HepG2 (cell line): Measurements from ENCODE around the gene UNC13D. TPM values are rescaled to one million over a fixed set of nuclear protein-coding genes. Genes with fewer than 3 reads are reported as not detected.

Source experiments
- ATAC-seq: fragments of 200-7000 bp; cut with Tn5 transposase; 3 replicates; pipeline ENCODE4 v1.9.1; 2020; ENCODE audit warnings: mild to moderate bottlenecking, moderate library complexity
- BruUV-seq: library from RNA; stranded (reverse); fragments of 400-500 nt; replicated peaks from 2 replicates; lab custom pipeline; 2021; lab: Mats Ljungman, UMichigan
- CTCF ChIA-PET: fragments of 300-600 bp; formaldehyde crosslinking; extraction: SDS; loops from one replicate; lab custom pipeline; 2021; ENCODE audit warnings: low total read pairs, inconsistent platforms, low intra/inter-chr PET ratio; lab: Yijun Ruan, JAX
- POLR2A ChIA-PET: fragments of 350-600 bp; sonication (Branson Sonifier 250); formaldehyde crosslinking; loops from one replicate; lab custom pipeline; 2020; ENCODE audit warnings: antibody characterized with exemption, inconsistent platforms; lab: Yijun Ruan, JAX
- DNase-seq: peaks from one replicate; pipeline ENCODE4 v3.0.0-alpha.2; 2015; ENCODE audit warnings: low spot score
- FAIRE-seq: peaks from 3 replicates; lab custom pipeline; 2011; peaks lifted over from hg19 to GRCh38; lab: Jason Lieb, UNC
- H2AFZ ChIP-seq: one replicate; pipeline ENCODE4 v1.6.1; 2011; ENCODE audit warnings: low read length, inconsistent platforms
- H3K27ac ChIP-seq: fragments of 300-600 bp; 3 replicates; pipeline ENCODE4 v1.8.0; 2011; ENCODE audit warnings: mixed run types, mild to moderate bottlenecking, mixed read lengths, low read length, inconsistent platforms; ENCODE audit not compliant: insufficient read depth; ENCODE audit errors: extremely low read length
- H3K27me3 ChIP-seq, 2 experiments: fragments of 200-600 bp in 1 of 2; 2 replicates in 1 of 2; 3 replicates in 1 of 2; pipeline versions ENCODE4 v1.6.0 to v1.8.0; 2011; ENCODE audit warnings: low read length in 2 of 2, mild to moderate bottlenecking in 2 of 2, moderate library complexity in 2 of 2, inconsistent platforms in 1 of 2; ENCODE audit not compliant: insufficient read depth in 2 of 2, control insufficient read depth in 1 of 2
- H3K36me3 ChIP-seq, 2 experiments: fragments of 200-600 bp in 1 of 2; replicated peaks in 1 of 2; 2 replicates in 1 of 2; 3 replicates in 1 of 2; pipeline versions ENCODE4 v1.5.1 to v1.8.0; 2011; ENCODE audit warnings: low read length in 2 of 2, inconsistent platforms in 1 of 2; ENCODE audit not compliant: insufficient read depth in 2 of 2, control insufficient read depth in 1 of 2
- H3K4me1 ChIP-seq: 2 replicates; pipeline ENCODE4 v1.5.1; 2012; ENCODE audit warnings: low read length, inconsistent platforms; ENCODE audit not compliant: insufficient read depth
- H3K4me2 ChIP-seq: 2 replicates; pipeline ENCODE4 v1.6.0; 2011; ENCODE audit warnings: low read depth, low read length, inconsistent platforms
- H3K4me3 ChIP-seq, 3 experiments: fragments of 200-600 bp in 1 of 3; sonication (generic), shearing (Covaris generic) in 1 of 3; replicated peaks in 1 of 3; 2 replicates each; pipeline ENCODE4 v1.5.1; 2011 to 2016; ENCODE audit warnings: low read length in 3 of 3, inconsistent platforms in 2 of 3, low read depth in 2 of 3, mild to moderate bottlenecking in 2 of 3, control low read depth in 1 of 3, mixed read lengths in 1 of 3; ENCODE audit not compliant: insufficient read depth in 1 of 3
- H3K79me2 ChIP-seq: one replicate; pipeline ENCODE4 v1.6.1; 2011; ENCODE audit warnings: low read length, inconsistent platforms; ENCODE audit not compliant: insufficient read depth
- H3K9ac ChIP-seq: 2 replicates; pipeline ENCODE4 v1.6.0; 2011; ENCODE audit warnings: mild to moderate bottlenecking, low read depth, low read length, inconsistent platforms; ENCODE audit not compliant: insufficient read depth
- H3K9me3 ChIP-seq: 2 replicates; pipeline ENCODE4 v1.5.1; 2012; ENCODE audit warnings: mild to moderate bottlenecking, low read length
- H4K20me1 ChIP-seq: 2 replicates; pipeline ENCODE4 v1.6.0; 2011; ENCODE audit warnings: inconsistent platforms, mild to moderate bottlenecking, low read length, moderate library complexity; ENCODE audit not compliant: insufficient read depth
- ASH2L ChIP-seq: fragments of 300-600, 200-600 bp; sonication (generic); IDR thresholded peaks from 2 replicates; pipeline ENCODE4 v1.7.0; 2017; ENCODE audit warnings: low read depth, mild to moderate bottlenecking, moderate library complexity, mixed read lengths, low read length; ENCODE audit not compliant: insufficient read length
- CHD4 ChIP-seq: fragments of 200-600 bp; sonication (generic); IDR thresholded peaks from 2 replicates; pipeline ENCODE4 v1.7.0; 2017; ENCODE audit warnings: mild to moderate bottlenecking, low read length, borderline replicate concordance
- HNF4G ChIP-seq, 2 experiments: sonication (generic) in 1 of 2; formaldehyde crosslinking in 1 of 2; IDR thresholded peaks; 2 replicates each; pipeline versions ENCODE4 v1.4.0 to v1.6.1; 2011 to 2020; ENCODE audit warnings: borderline replicate concordance in 2 of 2, low read depth in 2 of 2, mild to moderate bottlenecking in 2 of 2, low read length in 1 of 2, missing genetic modification reagents in 1 of 2, moderate library complexity in 1 of 2
- NFE2L1 ChIP-seq: sonication (generic); formaldehyde crosslinking; IDR thresholded peaks from 2 replicates; pipeline ENCODE4 v1.4.0; 2020; ENCODE audit warnings: missing genetic modification reagents, mild to moderate bottlenecking, borderline replicate concordance
- NFYB ChIP-seq: sonication (generic); formaldehyde crosslinking; IDR thresholded peaks from 2 replicates; pipeline ENCODE4 v1.4.0; 2020; ENCODE audit warnings: missing genetic modification reagents
- RXRA ChIP-seq: sonication (generic); formaldehyde crosslinking; IDR thresholded peaks from 2 replicates; pipeline ENCODE4 v1.5.1; 2020; ENCODE audit warnings: missing genetic modification reagents
- TBP ChIP-seq: sonication (generic); formaldehyde crosslinking; IDR thresholded peaks from 2 replicates; pipeline ENCODE4 v1.5.0; 2020; ENCODE audit warnings: missing genetic modification reagents
- ZFP41 ChIP-seq: sonication (generic); formaldehyde crosslinking; IDR thresholded peaks from 2 replicates; pipeline ENCODE4 v1.4.0; 2020; ENCODE audit warnings: mild to moderate bottlenecking, missing genetic modification reagents, borderline replicate concordance
- ZNF3 ChIP-seq: IDR thresholded peaks from 2 replicates; pipeline ENCODE4 v1.7.0; 2017; ENCODE audit warnings: inconsistent platforms
- ZNF337 ChIP-seq: sonication (generic); formaldehyde crosslinking; IDR thresholded peaks from 2 replicates; pipeline ENCODE4 v1.5.1; 2020; ENCODE audit warnings: missing genetic modification reagents, low read depth, mild to moderate bottlenecking, borderline replicate concordance
- ZSCAN20 ChIP-seq: sonication (generic); formaldehyde crosslinking; IDR thresholded peaks from 2 replicates; pipeline ENCODE4 v1.4.0; 2020; ENCODE audit warnings: missing genetic modification reagents, mild to moderate bottlenecking, borderline replicate concordance
- WGBS: methylation state at CpG from one replicate; pipeline ENCODE4 v1.1.6; 2017; ENCODE audit warnings: low lambda C conversion rate; 5-methylcytosine and 5-hydroxymethylcytosine counted together
- in situ Hi-C: cut with HindIII; loops from 2 replicates; pipeline ENCODE4 v1.10.0; 2017; ENCODE audit warnings: low pct_unique_long_range_greater_than_20kb; ENCODE audit not compliant: extremely low pct_ligation_motif_present
- intact Hi-C: fragments of 100-400 bp; cut with micrococcal nuclease; formaldehyde crosslinking; loops from one replicate; pipeline ENCODE4 v1.10.0; 2022; ENCODE audit not compliant: unreplicated experiment
- polyA plus RNA-seq, 8 experiments: library from polyadenylated mRNA; depleted of rRNA in 3 of 8; stranded (reverse) in 7 of 8; unstranded in 1 of 8; fragments of >200 nt; fragmentation: Illumina TruSeq in 4 of 8; extraction: Trizol in 4 of 8; gene quantifications; 2 replicates each; pipeline versions ENCODE4 v1.2.1 to v1.2.3, GENCODE V29; 2011 to 2016; ENCODE audit warnings: low read depth in 4 of 8, missing spikeins in 1 of 8, mixed read lengths in 1 of 8; ENCODE audit not compliant: insufficient read depth in 1 of 8
- total RNA-seq, 5 experiments: library from RNA; depleted of rRNA; stranded (reverse); fragments of >200 nt; fragmentation: Illumina TruSeq; extraction: Trizol; gene quantifications; 2 replicates each; pipeline ENCODE4 v1.2.3, GENCODE V29; 2016; ENCODE audit warnings: low read depth in 1 of 5
- TF ChIP-seq, protein P1 (sequence below): sonication (generic); formaldehyde crosslinking; conservative IDR thresholded peaks from 2 replicates; pipeline ENCODE4 v1.8.0; 2022; ENCODE audit warnings: mild to moderate bottlenecking, moderate library complexity, missing genetic modification reagents
- TF ChIP-seq, protein P2 (sequence below): sonication (generic); formaldehyde crosslinking; IDR thresholded peaks from 2 replicates; pipeline ENCODE4 v1.4.0; 2020; ENCODE audit warnings: missing genetic modification reagents
- TF ChIP-seq, protein P3 (sequence below): sonication (generic); formaldehyde crosslinking; IDR thresholded peaks from 2 replicates; pipeline ENCODE4 v1.5.1; 2020; ENCODE audit warnings: missing genetic modification reagents, mild to moderate bottlenecking, borderline replicate concordance
- TF ChIP-seq, protein P4 (sequence below): sonication (generic); formaldehyde crosslinking; IDR thresholded peaks from 2 replicates; pipeline ENCODE4 v1.5.0; 2020; ENCODE audit warnings: missing genetic modification reagents

UNC13D gene
- total and polyA plus RNA-seq, 2 of the 13 experiments (the other 11 are each of a cell fraction or from before 2014, with no cell fraction given), result 29.7 to 42.7 TPM

DNA sequence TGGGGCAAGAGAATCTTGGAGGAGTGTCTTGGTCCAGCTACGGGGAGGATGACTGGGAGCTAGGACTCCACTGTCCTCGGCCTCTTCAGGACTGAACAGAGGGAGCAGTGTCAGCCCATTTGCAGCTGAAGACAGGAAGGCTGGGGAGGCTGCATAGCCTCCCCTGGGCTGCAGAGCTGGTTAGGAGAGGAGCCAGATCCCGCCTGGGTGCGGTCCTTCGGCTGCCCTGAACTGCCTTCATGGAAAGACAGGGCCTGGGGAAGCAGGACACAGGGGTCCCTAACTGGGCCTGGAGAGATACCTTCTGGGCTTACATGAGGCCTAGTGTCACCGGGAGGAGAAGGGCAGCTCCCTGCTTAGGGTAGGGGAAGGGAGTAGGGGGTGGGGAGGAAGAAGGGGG is 26.6 kb downstream of the UNC13D start:
- no peak overlapping the region for H2AFZ ChIP-seq
- peaks cover 60 to 93% of the 10 kb centered on the region in 2 experiments for H3K36me3 ChIP-seq
- CTCF ChIA-PET, result no interaction called here
- TF ChIP-seq HNF4G (IDR thresholded peaks at IDR 0.05; ENCODE audit: borderline replicate concordance, low read depth, low read length), result no peak
- no peak for TF ChIP-seq HNF4G (CRISPR knock-in tag; IDR thresholded peaks at IDR 0.05; ENCODE audit: borderline replicate concordance, low read depth)
- TF ChIP-seq ZNF3 (CRISPR knock-in tag), result no peak
- TF ChIP-seq, protein P1, sequence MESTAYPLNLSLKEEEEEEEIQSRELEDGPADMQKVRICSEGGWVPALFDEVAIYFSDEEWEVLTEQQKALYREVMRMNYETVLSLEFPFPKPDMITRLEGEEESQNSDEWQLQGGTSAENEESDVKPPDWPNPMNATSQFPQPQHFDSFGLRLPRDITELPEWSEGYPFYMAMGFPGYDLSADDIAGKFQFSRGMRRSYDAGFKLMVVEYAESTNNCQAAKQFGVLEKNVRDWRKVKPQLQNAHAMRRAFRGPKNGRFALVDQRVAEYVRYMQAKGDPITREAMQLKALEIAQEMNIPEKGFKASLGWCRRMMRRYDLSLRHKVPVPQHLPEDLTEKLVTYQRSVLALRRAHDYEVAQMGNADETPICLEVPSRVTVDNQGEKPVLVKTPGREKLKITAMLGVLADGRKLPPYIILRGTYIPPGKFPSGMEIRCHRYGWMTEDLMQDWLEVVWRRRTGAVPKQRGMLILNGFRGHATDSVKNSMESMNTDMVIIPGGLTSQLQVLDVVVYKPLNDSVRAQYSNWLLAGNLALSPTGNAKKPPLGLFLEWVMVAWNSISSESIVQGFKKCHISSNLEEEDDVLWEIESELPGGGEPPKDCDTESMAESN, result no peak
- no peak for TF ChIP-seq ZFP41 (CRISPR knock-in tag)
- TF ChIP-seq, protein P2, sequence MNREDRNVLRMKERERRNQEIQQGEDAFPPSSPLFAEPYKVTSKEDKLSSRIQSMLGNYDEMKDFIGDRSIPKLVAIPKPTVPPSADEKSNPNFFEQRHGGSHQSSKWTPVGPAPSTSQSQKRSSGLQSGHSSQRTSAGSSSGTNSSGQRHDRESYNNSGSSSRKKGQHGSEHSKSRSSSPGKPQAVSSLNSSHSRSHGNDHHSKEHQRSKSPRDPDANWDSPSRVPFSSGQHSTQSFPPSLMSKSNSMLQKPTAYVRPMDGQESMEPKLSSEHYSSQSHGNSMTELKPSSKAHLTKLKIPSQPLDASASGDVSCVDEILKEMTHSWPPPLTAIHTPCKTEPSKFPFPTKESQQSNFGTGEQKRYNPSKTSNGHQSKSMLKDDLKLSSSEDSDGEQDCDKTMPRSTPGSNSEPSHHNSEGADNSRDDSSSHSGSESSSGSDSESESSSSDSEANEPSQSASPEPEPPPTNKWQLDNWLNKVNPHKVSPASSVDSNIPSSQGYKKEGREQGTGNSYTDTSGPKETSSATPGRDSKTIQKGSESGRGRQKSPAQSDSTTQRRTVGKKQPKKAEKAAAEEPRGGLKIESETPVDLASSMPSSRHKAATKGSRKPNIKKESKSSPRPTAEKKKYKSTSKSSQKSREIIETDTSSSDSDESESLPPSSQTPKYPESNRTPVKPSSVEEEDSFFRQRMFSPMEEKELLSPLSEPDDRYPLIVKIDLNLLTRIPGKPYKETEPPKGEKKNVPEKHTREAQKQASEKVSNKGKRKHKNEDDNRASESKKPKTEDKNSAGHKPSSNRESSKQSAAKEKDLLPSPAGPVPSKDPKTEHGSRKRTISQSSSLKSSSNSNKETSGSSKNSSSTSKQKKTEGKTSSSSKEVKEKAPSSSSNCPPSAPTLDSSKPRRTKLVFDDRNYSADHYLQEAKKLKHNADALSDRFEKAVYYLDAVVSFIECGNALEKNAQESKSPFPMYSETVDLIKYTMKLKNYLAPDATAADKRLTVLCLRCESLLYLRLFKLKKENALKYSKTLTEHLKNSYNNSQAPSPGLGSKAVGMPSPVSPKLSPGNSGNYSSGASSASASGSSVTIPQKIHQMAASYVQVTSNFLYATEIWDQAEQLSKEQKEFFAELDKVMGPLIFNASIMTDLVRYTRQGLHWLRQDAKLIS (CRISPR knock-in tag), result no peak
- TF ChIP-seq ZSCAN20, result no peak
- no peak for TF ChIP-seq NFYB
- no peak for TF ChIP-seq ZNF337
- TF ChIP-seq ASH2L, result no peak
- TF ChIP-seq RXRA (CRISPR knock-in tag), result no peak
- TF ChIP-seq NFE2L1 (CRISPR knock-in tag), result no peak
- TF ChIP-seq, protein P3, sequence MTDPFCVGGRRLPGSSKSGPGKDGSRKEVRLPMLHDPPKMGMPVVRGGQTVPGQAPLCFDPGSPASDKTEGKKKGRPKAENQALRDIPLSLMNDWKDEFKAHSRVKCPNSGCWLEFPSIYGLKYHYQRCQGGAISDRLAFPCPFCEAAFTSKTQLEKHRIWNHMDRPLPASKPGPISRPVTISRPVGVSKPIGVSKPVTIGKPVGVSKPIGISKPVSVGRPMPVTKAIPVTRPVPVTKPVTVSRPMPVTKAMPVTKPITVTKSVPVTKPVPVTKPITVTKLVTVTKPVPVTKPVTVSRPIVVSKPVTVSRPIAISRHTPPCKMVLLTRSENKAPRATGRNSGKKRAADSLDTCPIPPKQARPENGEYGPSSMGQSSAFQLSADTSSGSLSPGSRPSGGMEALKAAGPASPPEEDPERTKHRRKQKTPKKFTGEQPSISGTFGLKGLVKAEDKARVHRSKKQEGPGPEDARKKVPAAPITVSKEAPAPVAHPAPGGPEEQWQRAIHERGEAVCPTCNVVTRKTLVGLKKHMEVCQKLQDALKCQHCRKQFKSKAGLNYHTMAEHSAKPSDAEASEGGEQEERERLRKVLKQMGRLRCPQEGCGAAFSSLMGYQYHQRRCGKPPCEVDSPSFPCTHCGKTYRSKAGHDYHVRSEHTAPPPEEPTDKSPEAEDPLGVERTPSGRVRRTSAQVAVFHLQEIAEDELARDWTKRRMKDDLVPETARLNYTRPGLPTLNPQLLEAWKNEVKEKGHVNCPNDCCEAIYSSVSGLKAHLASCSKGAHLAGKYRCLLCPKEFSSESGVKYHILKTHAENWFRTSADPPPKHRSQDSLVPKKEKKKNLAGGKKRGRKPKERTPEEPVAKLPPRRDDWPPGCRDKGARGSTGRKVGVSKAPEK (CRISPR knock-in tag), result no peak
- TF ChIP-seq CHD4, result no peak
- TF ChIP-seq, protein P4, sequence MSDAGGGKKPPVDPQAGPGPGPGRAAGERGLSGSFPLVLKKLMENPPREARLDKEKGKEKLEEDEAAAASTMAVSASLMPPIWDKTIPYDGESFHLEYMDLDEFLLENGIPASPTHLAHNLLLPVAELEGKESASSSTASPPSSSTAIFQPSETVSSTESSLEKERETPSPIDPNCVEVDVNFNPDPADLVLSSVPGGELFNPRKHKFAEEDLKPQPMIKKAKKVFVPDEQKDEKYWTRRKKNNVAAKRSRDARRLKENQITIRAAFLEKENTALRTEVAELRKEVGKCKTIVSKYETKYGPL (CRISPR knock-in tag), result no peak
- TF ChIP-seq TBP (CRISPR knock-in tag), result no peak

More for the DNA sequence above, 26.6 kb downstream of the UNC13D start:
- Histone ChIP-seq H3K4me3 (no peak overlapping the region), H3K27me3 (no peaks in the 10 kb centered on the region), H3K79me2 (no peaks in the 10 kb centered on the region), H3K4me1 (no peaks in the 10 kb centered on the region), H3K9ac (no peak overlapping the region), H3K4me2 (no peak overlapping the region), H3K27ac (no peak overlapping the region), H3K9me3 (no peaks in the 10 kb centered on the region), H4K20me1 (no peaks in the 10 kb centered on the region)
- in situ Hi-C loops (no loop called here), intact Hi-C loops (no loop called here)
- BruUV-seq, result no TSS peak
- FAIRE-seq (no peak), ATAC-seq (no peak), DNase-seq (no peak)
- POLR2A ChIA-PET, result interaction anchor here (1.0 to 4.4 kb wide), 2 partner anchors 8 to 38 kb away, joined by 3 to 20 read pairs; a partner anchor contains a TSS
- WGBS, result 95% methylated on average over 6 of the region's 6 CpGs
